Activated CD4-positive, alpha-beta memory T cell treated with anti-CD3 and anti-CD28 coated beads, Interleukin-2, amount 10 ng/mL, durations not matched to agents 7 days and 5 days (primary cell): ENCODE results near the gene TMEM54. TPM values are rescaled to one million over a fixed set of nuclear protein-coding genes. Genes with fewer than 3 reads are reported as not detected.

Source experiments
- CTCF ChIA-PET: fragments of 350-600 bp; sonication (Branson Sonifier 250); formaldehyde crosslinking; loops from one replicate; lab custom pipeline; 2021; ENCODE audit warnings: antibody characterized with exemption, inconsistent platforms; lab: Charles Lee
- POLR2A ChIA-PET: fragments of 350-600 bp; sonication (Branson Sonifier 250); formaldehyde crosslinking; loops from one replicate; lab custom pipeline; 2021; ENCODE audit warnings: antibody characterized with exemption; lab: Charles Lee
- DNase-seq: peaks from one replicate; pipeline ENCODE4 v3.0.0-alpha.2; 2020
- H3K27ac Mint-ChIP-seq: one replicate; pipeline ENCODE4 v1.8.0; 2021; ENCODE audit warnings: mild to moderate bottlenecking, mixed read lengths
- H3K27me3 Mint-ChIP-seq: one replicate; pipeline ENCODE4 v1.8.0; 2021; ENCODE audit warnings: mixed read lengths
- H3K36me3 Mint-ChIP-seq: one replicate; pipeline ENCODE4 v1.8.0; 2021; ENCODE audit warnings: low read depth, mixed read lengths
- H3K4me1 Mint-ChIP-seq: one replicate; pipeline ENCODE4 v1.8.0; 2021; ENCODE audit warnings: mixed read lengths
- H3K4me3 Mint-ChIP-seq: one replicate; pipeline ENCODE4 v1.8.0; 2021; ENCODE audit warnings: mild to moderate bottlenecking, mixed read lengths
- H3K9me3 Mint-ChIP-seq: one replicate; pipeline ENCODE4 v1.8.0; 2021; ENCODE audit warnings: mixed read lengths
- total RNA-seq, 2 experiments: library from RNA; stranded (reverse); gene quantifications; one replicate each; pipeline ENCODE4 v1.2.3, GENCODE V29; 2021

TMEM54 gene
- total RNA-seq, 2 experiments from 2014 or later, result not detected

GRCh38 chr1:32898958-32899357 lies 2.2 kb downstream of the TMEM54 start:
- H3K9me3 Mint-ChIP-seq, result no peaks in the 10 kb centered on the region
- H3K4me1 Mint-ChIP-seq, result peaks cover 10% of the 10 kb centered on the region
- peaks cover 55% of the 10 kb centered on the region for H3K27me3 Mint-ChIP-seq
- H3K4me3 Mint-ChIP-seq, result no peak overlapping the region
- ChIA-PET CTCF (interaction anchor here (0.6 to 1.1 kb wide), 2 partner anchors 9 to 219 kb away, joined by 4 read pairs; no protein-coding TSS in a partner anchor), POLR2A (no interaction called here)
- no peaks in the 10 kb centered on the region for H3K36me3 Mint-ChIP-seq
- DNase-seq, result no peak
- no peak overlapping the region for H3K27ac Mint-ChIP-seq

GRCh38 chr1:32898056-32898455 lies 3.1 kb downstream of the TMEM54 start:
- Mint-ChIP-seq H3K27ac (no peak overlapping the region), H3K36me3 (no peaks in the 10 kb centered on the region), H3K9me3 (no peaks in the 10 kb centered on the region), H3K4me3 (no peak overlapping the region), H3K4me1 (peaks cover 10% of the 10 kb centered on the region), H3K27me3 (peaks cover 57% of the 10 kb centered on the region)
- no peak for DNase-seq
- ChIA-PET POLR2A (no interaction called here), CTCF (interaction anchor here (0.6 kb wide), 1 partner anchor 218 kb away, joined by 4 read pairs; no protein-coding TSS in a partner anchor)

DNA sequence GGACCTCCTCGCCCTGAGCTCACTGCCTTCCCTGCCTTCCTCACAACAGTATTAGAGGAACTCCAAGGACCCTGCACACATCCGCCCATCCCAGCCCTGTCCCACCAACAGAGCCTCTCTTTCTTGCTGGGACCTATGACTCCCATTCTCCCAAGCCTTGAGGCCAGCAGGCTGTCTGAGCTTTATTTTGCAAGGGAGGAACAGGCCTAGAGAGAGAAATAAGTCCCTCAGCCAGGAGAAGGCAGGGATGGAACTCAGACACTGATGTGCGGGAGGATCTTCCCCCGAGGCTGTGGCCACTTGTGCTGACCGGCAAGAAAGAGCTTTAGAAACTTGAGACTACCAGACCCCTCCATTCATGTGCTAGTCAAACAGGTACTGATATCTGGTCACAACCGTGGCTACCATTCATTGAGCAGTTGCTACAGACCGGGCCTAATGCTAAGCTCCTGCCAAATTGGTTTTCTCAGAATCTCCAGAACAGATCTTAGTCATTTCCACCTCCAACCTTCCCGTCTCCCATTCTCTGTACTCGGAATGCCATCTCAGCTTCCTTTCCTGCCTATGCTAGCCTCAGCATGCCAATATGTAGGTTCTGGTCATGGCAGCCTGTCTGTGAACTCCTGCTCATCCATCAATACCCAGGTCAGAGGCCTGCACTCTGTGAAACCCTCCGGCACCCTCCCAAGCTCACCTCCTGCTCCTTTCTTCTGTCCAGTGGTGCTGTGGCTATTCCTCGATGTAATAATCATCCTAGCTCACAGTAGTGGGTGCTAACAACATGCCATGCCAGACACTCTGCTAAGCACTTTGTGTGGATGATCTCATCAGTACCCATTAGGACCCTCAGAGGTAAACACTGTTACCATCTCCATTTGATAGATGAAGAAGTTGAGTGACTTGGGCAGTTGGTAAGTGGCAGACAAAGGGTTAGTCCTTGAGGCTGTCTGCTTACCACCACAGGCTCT lies 3.8 kb downstream of the TMEM54 start:
- H3K4me1 Mint-ChIP-seq, result peaks cover 14% of the 10 kb centered on the region
- ChIA-PET POLR2A (no interaction called here), CTCF (interaction anchor here (0.7 to 1.0 kb wide), 2 partner anchors 22 to 199 kb away, joined by 3 to 4 read pairs; no protein-coding TSS in a partner anchor)
- no peak for DNase-seq
- H3K27me3 Mint-ChIP-seq, result peaks cover 56% of the 10 kb centered on the region
- no peaks in the 10 kb centered on the region for H3K9me3 Mint-ChIP-seq
- no peak overlapping the region for H3K27ac Mint-ChIP-seq
- no peak overlapping the region for H3K4me3 Mint-ChIP-seq
- no peaks in the 10 kb centered on the region for H3K36me3 Mint-ChIP-seq

GRCh38 chr1:32896451-32896850 lies 4.7 kb downstream of the TMEM54 start:
- H3K9me3 Mint-ChIP-seq, result no peaks in the 10 kb centered on the region
- peaks cover 57% of the 10 kb centered on the region for H3K27me3 Mint-ChIP-seq
- DNase-seq, result no peak
- H3K36me3 Mint-ChIP-seq, result no peaks in the 10 kb centered on the region
- no peak overlapping the region for H3K27ac Mint-ChIP-seq
- ChIA-PET CTCF (interaction anchor here (1.0 kb wide), 1 partner anchor 199 kb away, joined by 3 read pairs; no protein-coding TSS in a partner anchor), POLR2A (no interaction called here)
- peaks cover 9% of the 10 kb centered on the region for H3K4me1 Mint-ChIP-seq
- H3K4me3 Mint-ChIP-seq, result no peak overlapping the region

DNA sequence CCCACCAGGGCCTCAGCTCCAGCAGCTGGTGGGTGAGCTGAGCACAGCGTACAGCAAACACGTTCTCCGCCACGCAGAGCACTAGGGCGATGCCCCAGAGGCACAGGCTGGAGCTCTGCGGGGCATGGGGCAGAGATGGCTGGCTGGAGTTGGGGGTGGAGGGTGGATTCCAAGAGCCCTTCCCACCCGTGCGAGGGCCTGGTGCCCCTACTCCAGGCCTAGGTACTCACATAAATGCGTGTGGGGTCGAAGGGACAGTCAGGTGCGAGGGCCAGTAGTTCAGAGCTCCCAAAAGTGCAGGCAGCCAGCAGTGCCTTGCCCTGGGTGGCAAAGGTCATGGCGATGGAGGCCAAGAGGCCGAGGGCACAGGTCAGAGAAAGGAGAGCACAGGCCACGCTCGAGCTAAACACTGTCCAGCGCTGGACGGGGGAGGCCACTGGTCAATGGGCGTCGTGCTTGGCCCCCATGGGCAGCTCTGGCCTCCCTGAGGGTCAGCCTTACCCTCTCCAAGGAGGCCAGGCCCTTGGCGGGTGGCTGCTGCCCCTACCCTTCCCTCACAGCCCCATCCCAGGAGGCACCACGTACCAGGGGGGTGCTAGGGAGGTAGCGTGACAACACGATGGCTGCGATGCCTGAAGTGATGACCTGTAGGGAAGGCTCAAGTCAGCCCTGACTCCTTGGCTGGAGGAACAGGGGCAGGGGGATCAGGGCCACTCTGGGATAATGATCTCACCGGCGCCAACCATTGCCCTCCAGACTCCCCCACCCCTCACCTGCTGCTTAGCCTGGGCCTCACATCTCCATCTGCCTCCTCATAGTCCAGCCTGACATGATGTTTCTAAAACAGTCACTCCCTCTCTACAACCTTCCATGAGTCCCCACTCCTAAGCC lies 5.6 kb downstream of the TMEM54 start:
- H3K4me1 Mint-ChIP-seq, result peaks cover 7% of the 10 kb centered on the region
- H3K27ac Mint-ChIP-seq, result no peak overlapping the region
- POLR2A ChIA-PET, result no interaction called here
- peaks cover 63% of the 10 kb centered on the region for H3K27me3 Mint-ChIP-seq
- no peaks in the 10 kb centered on the region for H3K36me3 Mint-ChIP-seq
- CTCF ChIA-PET, result interaction anchor here (1.2 kb wide), 1 partner anchor 11 kb away, joined by 4 read pairs; no protein-coding TSS in a partner anchor
- DNase-seq, result no peak
- no peaks in the 10 kb centered on the region for H3K9me3 Mint-ChIP-seq
- H3K4me3 Mint-ChIP-seq, result no peak overlapping the region

- ChIA-PET CTCF (interaction anchor here (1.2 kb wide), 1 partner anchor 10 kb away, joined by 4 read pairs; no protein-coding TSS in a partner anchor), POLR2A (no interaction called here)
- no peaks in the 10 kb centered on the region for H3K9me3 Mint-ChIP-seq
- H3K4me1 Mint-ChIP-seq, result peaks cover 5% of the 10 kb centered on the region
- no peak for DNase-seq
- H3K36me3 Mint-ChIP-seq, result no peaks in the 10 kb centered on the region
- H3K4me3 Mint-ChIP-seq, result no peak overlapping the region
- no peak overlapping the region for H3K27ac Mint-ChIP-seq
- peaks cover 63% of the 10 kb centered on the region for H3K27me3 Mint-ChIP-seq
Observed at GRCh38 chr1:32894681-32895080, 6.5 kb downstream of the TMEM54 start.

- Mint-ChIP-seq H3K27me3 (peaks cover 63% of the 10 kb centered on the region), H3K36me3 (no peaks in the 10 kb centered on the region), H3K4me1 (peaks cover 5% of the 10 kb centered on the region), H3K27ac (no peak overlapping the region), H3K4me3 (peak overlapping the region; percentile 36), H3K9me3 (no peaks in the 10 kb centered on the region)
- CTCF ChIA-PET, result interaction anchor here (0.6 to 1.2 kb wide), 2 partner anchors 10 to 400 kb away, joined by 4 read pairs; no protein-coding TSS in a partner anchor
- DNase-seq, result no peak
- POLR2A ChIA-PET, result no interaction called here
Observed at GRCh38 chr1:32894019-32894600, 7.1 kb downstream of the TMEM54 start.

- CTCF ChIA-PET, result interaction anchor here (0.6 to 1.5 kb wide), 10 partner anchors 14 to 401 kb away, joined by 3 to 6 read pairs (median 4); no protein-coding TSS in a partner anchor
- H3K4me3 Mint-ChIP-seq, result peak overlapping the region; percentile 36
- H3K9me3 Mint-ChIP-seq, result no peaks in the 10 kb centered on the region
- DNase-seq, result no peak
- H3K27ac Mint-ChIP-seq, result no peak overlapping the region
- H3K27me3 Mint-ChIP-seq, result peaks cover 65% of the 10 kb centered on the region
- no peaks in the 10 kb centered on the region for H3K36me3 Mint-ChIP-seq
- POLR2A ChIA-PET, result no interaction called here
- H3K4me1 Mint-ChIP-seq, result peaks cover 5% of the 10 kb centered on the region
Observed at GRCh38 chr1:32893198-32894018, 7.8 kb downstream of the TMEM54 start.

DNA sequence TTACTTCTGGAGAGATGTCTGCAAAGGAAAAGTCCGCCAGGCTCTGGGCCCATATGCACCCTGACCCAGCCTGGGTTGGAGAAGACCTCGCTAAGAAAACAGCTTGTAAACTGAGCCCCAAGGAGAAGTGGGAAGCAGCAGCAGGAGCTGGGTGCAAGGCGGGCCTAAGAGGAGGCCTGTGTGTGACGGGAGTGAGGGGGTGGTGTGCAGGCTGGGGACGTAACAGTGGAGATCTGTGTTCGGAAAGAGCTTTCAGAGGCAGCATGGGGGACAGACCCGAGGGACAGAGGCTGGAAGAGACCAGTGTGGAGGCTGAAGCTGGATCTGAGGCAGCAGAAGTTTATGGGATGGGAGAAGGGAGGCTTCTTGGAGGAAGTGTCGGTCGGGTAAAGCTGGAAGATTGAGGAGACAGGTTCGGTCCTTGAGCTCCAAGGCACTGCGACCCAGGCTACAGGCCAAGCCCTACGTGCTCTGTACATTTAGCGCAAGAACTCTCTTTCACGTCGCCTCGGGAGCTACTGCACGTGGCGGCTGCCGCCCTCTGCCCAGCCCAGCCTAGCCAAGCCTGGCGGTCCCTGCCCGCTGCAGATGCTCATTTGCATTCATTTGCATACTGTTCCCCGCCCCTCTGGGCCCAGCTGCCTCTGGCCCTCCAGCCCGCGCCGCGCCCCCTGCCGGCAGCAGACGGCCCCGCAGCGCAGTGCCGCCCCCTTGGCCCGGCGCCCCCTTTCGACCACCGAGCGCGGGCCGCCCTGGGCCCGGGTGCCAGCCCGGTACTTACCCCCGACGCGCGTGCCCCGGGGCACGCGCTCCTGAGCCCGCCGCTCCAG lies 8.6 kb downstream of the TMEM54 start:
- H3K4me3 Mint-ChIP-seq, result peak overlapping the region; percentile 1
- DNase-seq, result peak; percentile 40
- CTCF ChIA-PET, result interaction anchor here (0.6 to 1.5 kb wide), 18 partner anchors 11 to 372 kb away, joined by 3 to 6 read pairs (median 3); no protein-coding TSS in a partner anchor
- H3K27me3 Mint-ChIP-seq, result peaks cover 69% of the 10 kb centered on the region
- H3K36me3 Mint-ChIP-seq, result no peaks in the 10 kb centered on the region
- POLR2A ChIA-PET, result interaction anchor here (0.6 kb wide), 1 partner anchor 12 kb away, joined by 3 read pairs; no protein-coding TSS in a partner anchor
- no peaks in the 10 kb centered on the region for H3K9me3 Mint-ChIP-seq
- H3K4me1 Mint-ChIP-seq, result peaks cover 5% of the 10 kb centered on the region
- H3K27ac Mint-ChIP-seq, result no peak overlapping the region

GRCh38 chr1:32891630-32892029 lies 9.6 kb downstream of the TMEM54 start:
- ChIA-PET POLR2A (no interaction called here), CTCF (interaction anchor here (1.0 to 1.4 kb wide), 6 partner anchors 15 to 222 kb away, joined by 3 to 5 read pairs (median 3); no protein-coding TSS in a partner anchor)
- peaks cover 5% of the 10 kb centered on the region for H3K4me1 Mint-ChIP-seq
- H3K27me3 Mint-ChIP-seq, result peaks cover 72% of the 10 kb centered on the region
- no peak overlapping the region for H3K27ac Mint-ChIP-seq
- no peak overlapping the region for H3K4me3 Mint-ChIP-seq
- H3K9me3 Mint-ChIP-seq, result no peaks in the 10 kb centered on the region
- no peak for DNase-seq
- H3K36me3 Mint-ChIP-seq, result no peaks in the 10 kb centered on the region

DNA sequence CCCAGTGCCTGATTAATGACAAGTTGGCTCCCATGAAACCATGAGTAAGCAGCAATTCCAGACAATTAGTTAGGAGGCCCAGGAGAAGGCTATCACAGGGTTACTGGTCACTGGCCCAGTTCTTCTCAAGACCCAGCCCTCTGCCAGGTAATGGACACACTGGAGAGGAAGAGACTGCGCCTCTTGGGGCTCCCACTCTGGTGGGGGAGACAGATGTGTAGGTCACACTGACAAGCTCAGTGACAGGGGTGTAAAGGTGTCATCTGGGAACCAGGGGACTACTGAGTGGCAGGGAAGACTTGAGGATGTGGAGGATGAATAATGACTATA lies 10.0 kb downstream of the TMEM54 start:
- no peaks in the 10 kb centered on the region for H3K36me3 Mint-ChIP-seq
- no peak for DNase-seq
- no peak overlapping the region for H3K4me3 Mint-ChIP-seq
- H3K4me1 Mint-ChIP-seq, result peaks cover 5% of the 10 kb centered on the region
- no peaks in the 10 kb centered on the region for H3K9me3 Mint-ChIP-seq
- CTCF ChIA-PET, result interaction anchor here (1.0 kb wide), 1 partner anchor 15 kb away, joined by 3 read pairs; no protein-coding TSS in a partner anchor
- H3K27me3 Mint-ChIP-seq, result peaks cover 68% of the 10 kb centered on the region
- POLR2A ChIA-PET, result no interaction called here
- H3K27ac Mint-ChIP-seq, result no peak overlapping the region
